ENCODE results near the gene MSMB. TPM values are rescaled to one million over a fixed set of nuclear protein-coding genes. Genes with fewer than 3 reads are reported as not detected.

MSMB gene
- total RNA-seq, 2 experiments from 2014 or later, result not detected

GRCh38 chr10:46018453-46019176 is 27.5 kb downstream of the MSMB start:
- Histone ChIP-seq H2AFZ (ENCODE audit: low read length) (no peak overlapping the region), H3K9me3 (ENCODE audit: low read length) (no peaks in the 10 kb centered on the region), H4K20me1 (ENCODE audit: insufficient read depth, low read length) (peaks cover 22% of the 10 kb centered on the region), H3K4me1 (ENCODE audit: insufficient read depth, low read length, poor library complexity, severe bottlenecking) (peaks cover 40% of the 10 kb centered on the region), H3K36me3 (ENCODE audit: insufficient read depth, low read length) (peaks cover 64% of the 10 kb centered on the region), H3K27ac (ENCODE audit: low read depth, low read length, poor library complexity, severe bottlenecking) (no peak overlapping the region), H3K79me2 (ENCODE audit: insufficient read depth, low read depth, low read length) (peaks cover 84% of the 10 kb centered on the region), H3K4me3 (ENCODE audit: low read depth, low read length, poor library complexity, severe bottlenecking) (no peak overlapping the region), H3K9me2 (ENCODE audit: insufficient read depth, low read length) (no peaks in the 10 kb centered on the region), H3K4me2 (ENCODE audit: low read length) (peak overlapping the region; percentile 76)
- ChIA-PET CTCF (ENCODE audit: unreplicated experiment) (no interaction called here), POLR2A (interaction anchor here (1.2 to 3.2 kb wide), 5 partner anchors 8 to 88 kb away, joined by 3 to 12 read pairs (median 5); partner anchors contain the start of gene NCOA4)
- intact Hi-C loops (cut with micrococcal nuclease; ENCODE audit: unreplicated experiment), result no loop called here
- BruUV-seq (replicated peaks), result no TSS peak
- DNase-seq (ENCODE audit: low spot score), result no peak
- TF ChIP-seq CTCF (conservative IDR thresholded peaks at IDR 0.05; ENCODE audit: low read length) (no peak), EZH2phosphoT487 (IDR thresholded peaks at IDR 0.05; ENCODE audit: borderline replicate concordance, low read depth, low read length) (no peak)

- CTCF ChIA-PET (ENCODE audit: unreplicated experiment), result no interaction called here
- Histone ChIP-seq H3K4me2 (ENCODE audit: low read length) (no peak overlapping the region), H3K79me2 (ENCODE audit: insufficient read depth, low read depth, low read length) (peaks cover 75% of the 10 kb centered on the region), H3K27ac (ENCODE audit: low read depth, low read length, poor library complexity, severe bottlenecking) (no peak overlapping the region), H3K36me3 (ENCODE audit: insufficient read depth, low read length) (peaks cover 73% of the 10 kb centered on the region), H2AFZ (ENCODE audit: low read length) (no peak overlapping the region), H3K4me3 (ENCODE audit: low read depth, low read length, poor library complexity, severe bottlenecking) (no peak overlapping the region), H3K9me3 (ENCODE audit: low read length) (no peaks in the 10 kb centered on the region), H4K20me1 (ENCODE audit: insufficient read depth, low read length) (peaks cover 22% of the 10 kb centered on the region), H3K9me2 (ENCODE audit: insufficient read depth, low read length) (no peaks in the 10 kb centered on the region), H3K4me1 (ENCODE audit: insufficient read depth, low read length, poor library complexity, severe bottlenecking) (peaks cover 33% of the 10 kb centered on the region)
- DNase-seq (ENCODE audit: low spot score), result no peak
- TF ChIP-seq CTCF (conservative IDR thresholded peaks at IDR 0.05; ENCODE audit: low read length) (no peak), EZH2phosphoT487 (IDR thresholded peaks at IDR 0.05; ENCODE audit: borderline replicate concordance, low read depth, low read length) (no peak)
- BruUV-seq (replicated peaks), result no TSS peak
- intact Hi-C loops (cut with micrococcal nuclease; ENCODE audit: unreplicated experiment), result no loop called here
- POLR2A ChIA-PET, result interaction anchor here (0.6 to 1.3 kb wide), 4 partner anchors 9 to 89 kb away, joined by 3 to 4 read pairs (median 4); no protein-coding TSS in a partner anchor
Observed at GRCh38 chr10:46017733-46018132, 28.3 kb downstream of the MSMB start.

GRCh38 chr10:46016811-46017210 is 29.3 kb downstream of the MSMB start:
- TF ChIP-seq CTCF (conservative IDR thresholded peaks at IDR 0.05; ENCODE audit: low read length) (no peak), EZH2phosphoT487 (IDR thresholded peaks at IDR 0.05; ENCODE audit: borderline replicate concordance, low read depth, low read length) (no peak)
- no peak for DNase-seq (ENCODE audit: low spot score)
- no peaks in the 10 kb centered on the region for H3K9me3 ChIP-seq (ENCODE audit: low read length)
- peaks cover 22% of the 10 kb centered on the region for H4K20me1 ChIP-seq (ENCODE audit: insufficient read depth, low read length)
- H3K9me2 ChIP-seq (ENCODE audit: insufficient read depth, low read length), result no peaks in the 10 kb centered on the region
- H3K36me3 ChIP-seq (ENCODE audit: insufficient read depth, low read length), result peaks cover 79% of the 10 kb centered on the region
- H2AFZ ChIP-seq (ENCODE audit: low read length), result no peak overlapping the region
- ChIA-PET CTCF (ENCODE audit: unreplicated experiment) (interaction anchor here (0.8 kb wide), 1 partner anchor 11 kb away, joined by 4 read pairs; no protein-coding TSS in a partner anchor), POLR2A (interaction anchor here (0.8 to 1.2 kb wide), 2 partner anchors 13 kb away, joined by 3 read pairs; no protein-coding TSS in a partner anchor)
- H3K4me2 ChIP-seq (ENCODE audit: low read length), result no peak overlapping the region
- peaks cover 33% of the 10 kb centered on the region for H3K4me1 ChIP-seq (ENCODE audit: insufficient read depth, low read length, poor library complexity, severe bottlenecking)
- intact Hi-C loops (cut with micrococcal nuclease; ENCODE audit: unreplicated experiment), result no loop called here
- peaks cover 66% of the 10 kb centered on the region for H3K79me2 ChIP-seq (ENCODE audit: insufficient read depth, low read depth, low read length)
- H3K27ac ChIP-seq (ENCODE audit: low read depth, low read length, poor library complexity, severe bottlenecking), result no peak overlapping the region
- no peak overlapping the region for H3K4me3 ChIP-seq (ENCODE audit: low read depth, low read length, poor library complexity, severe bottlenecking)
- BruUV-seq (replicated peaks), result no TSS peak
